ENCODE measurements around the gene AAMDC.
"Not testable (repeated sequence)": the region's sequence is repeated elsewhere in the genome, so short reads cannot be mapped to it uniquely, and the experiment has no call there.

Gene AAMDC

DNA sequence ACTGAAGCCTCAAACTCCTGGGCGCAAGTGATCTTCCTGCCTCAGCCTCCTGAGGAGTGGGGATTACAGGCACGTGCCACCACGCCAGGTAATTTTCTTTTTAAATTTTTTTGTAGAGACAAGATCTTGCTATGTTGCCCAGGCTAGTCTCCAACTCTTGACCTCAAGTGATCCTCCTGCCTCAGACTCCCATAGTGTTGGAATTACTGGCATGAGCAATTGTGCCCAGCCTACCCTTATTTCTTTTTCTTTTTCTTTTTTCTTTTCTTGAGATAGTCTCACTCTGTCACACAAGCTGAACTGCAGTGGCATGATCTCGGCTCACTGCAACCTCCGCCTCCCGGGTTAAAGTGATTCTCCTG lies 63.9 kb downstream of the AAMDC start:
- no peak for DNase-seq (ENCODE audit: low spot score)

DNA sequence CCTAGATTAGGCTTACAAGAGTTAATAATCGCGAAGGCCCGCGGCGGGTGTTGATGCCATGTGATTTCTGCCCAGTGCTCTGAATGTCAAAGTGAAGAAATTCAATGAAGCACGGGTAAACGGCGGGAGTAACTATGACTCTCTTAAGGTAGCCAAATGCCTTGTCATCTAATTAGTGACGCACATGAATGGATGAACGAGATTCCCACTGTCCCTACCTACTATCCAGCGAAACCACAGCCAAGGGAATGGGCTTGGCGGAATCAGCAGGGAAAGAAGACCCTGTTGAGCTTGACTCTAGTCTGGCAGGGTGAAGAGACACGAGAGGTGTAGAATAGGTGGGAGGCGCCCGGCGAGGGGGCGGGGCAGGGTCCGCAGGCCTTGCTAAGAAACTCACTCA lies 65.5 kb downstream of the AAMDC start:
- DNase-seq (ENCODE audit: low spot score), result peak; percentile 34

DNA sequence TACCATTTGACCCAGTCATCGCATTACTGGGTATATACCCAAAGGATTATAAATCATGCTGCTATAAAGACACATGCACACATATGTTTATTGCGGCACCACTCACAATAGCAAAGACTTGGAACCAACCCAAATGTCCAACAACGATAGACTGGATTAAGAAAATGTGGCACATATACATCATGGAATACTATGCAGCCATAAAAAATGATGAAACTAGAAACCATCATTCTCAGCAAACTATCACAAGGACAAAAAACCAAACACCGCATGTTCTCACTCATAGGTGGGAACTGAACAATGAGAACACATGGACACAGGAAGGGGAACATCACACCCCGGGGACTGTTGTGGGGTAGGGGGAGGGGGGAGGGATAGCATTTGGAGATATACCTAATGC lies 68.1 kb downstream of the AAMDC start:
- not testable (repeated sequence) for DNase-seq (ENCODE audit: low spot score)

DNA sequence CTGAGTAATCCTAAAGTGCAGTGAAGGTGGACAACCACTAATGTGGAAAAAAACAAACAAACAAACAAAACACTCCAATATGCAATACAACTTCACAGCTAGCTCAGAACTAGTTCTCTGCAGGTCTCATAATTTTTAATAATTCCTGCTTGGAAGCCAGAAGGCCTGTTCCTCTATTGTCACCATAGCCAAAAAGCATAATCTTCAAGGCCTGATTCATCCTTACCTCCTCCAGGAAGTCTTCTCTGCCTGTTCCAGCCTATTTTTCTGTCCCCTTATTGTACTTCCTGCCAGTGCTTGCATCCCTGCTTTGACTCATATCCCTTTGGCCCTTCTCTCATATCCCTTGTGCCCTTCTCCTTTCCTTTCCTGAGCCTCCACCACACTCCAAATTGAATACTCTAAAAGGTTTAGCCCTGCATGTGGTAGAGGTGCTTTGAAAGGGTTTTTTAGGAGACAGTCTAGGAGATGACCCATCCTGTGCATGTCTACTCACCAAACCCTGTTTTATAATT lies 69.2 kb downstream of the AAMDC start:
- DNase-seq (ENCODE audit: low spot score), result not testable (repeated sequence)

DNA sequence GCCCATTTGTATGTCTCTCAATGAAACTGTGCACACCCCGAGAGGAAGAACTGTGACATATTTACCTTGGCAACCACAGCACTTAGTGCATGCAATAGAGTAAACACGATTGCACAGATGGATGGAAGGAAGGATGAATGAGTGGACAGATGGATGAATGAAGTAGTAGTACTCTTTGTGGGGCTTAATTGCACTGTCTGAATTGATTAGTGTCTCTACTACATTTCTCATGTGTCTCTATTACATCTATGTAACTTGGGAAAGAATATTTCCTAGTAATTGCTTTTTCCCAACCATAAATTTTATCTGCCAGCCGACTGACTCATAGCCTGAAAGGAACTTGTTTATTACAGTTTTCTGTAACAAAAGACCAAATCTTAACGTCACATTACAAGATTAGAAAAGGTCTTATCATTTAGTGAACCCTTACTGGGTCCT lies 69.7 kb downstream of the AAMDC start:
- not testable (repeated sequence) for DNase-seq (ENCODE audit: low spot score)

DNA sequence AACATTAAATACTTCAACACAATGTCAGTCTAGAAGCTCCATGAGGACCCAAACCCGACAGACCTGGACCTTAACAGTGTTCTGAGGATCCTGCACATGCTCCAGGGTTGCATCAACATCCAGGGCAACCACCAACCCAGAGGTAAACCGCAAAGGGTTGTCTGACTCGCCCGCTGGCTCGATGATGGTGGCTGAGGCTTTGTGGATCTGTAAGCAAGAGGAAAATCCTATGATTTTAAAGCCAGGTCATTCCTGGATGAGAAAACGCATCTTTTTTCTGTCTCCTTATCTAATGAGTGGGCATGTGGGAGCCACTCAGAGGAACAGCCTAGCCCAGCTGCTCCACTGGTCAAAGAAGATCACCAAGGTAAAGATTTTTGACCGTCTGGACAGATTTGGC lies 70.3 kb downstream of the AAMDC start:
- DNase-seq (ENCODE audit: low spot score), result not testable (repeated sequence)

DNA sequence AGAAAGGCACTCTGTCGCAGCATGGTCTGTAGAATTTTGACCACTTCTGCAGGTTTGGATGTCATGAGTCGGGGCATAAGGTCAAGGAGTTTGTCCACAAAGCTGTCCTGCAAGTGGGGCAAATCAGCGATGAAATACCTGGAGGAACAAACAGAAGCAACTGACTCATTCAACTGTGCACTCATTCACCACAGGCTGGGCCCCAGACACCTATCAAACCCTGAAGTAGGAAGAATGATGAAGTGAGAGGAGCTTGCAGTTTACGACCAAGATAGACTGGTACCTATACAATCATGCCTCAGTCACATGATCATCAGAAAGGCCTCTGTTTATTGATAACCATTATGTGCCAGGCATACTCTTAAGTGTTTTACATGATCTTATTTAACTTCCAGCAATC lies 70.8 kb downstream of the AAMDC start:
- not testable (repeated sequence) for DNase-seq (ENCODE audit: low spot score)

DNA sequence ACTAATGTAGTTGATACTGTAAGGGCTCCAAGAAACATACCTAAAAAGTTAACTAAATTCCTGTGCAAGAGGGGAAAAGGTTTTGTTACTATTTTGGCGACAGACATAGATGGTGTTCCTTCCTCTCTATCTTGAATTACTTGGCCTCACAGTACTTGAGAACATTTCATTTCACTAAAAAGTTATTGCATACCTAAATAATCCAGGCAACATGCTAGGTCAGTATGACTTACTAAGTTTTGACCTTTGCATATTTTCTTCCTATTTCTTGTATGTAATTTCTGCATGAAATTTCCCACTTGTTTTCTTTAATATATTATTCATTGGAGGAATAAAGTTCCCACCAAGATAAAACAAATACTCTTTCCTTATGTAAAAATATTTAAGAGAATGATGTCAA lies 74.0 kb downstream of the AAMDC start:
- not testable (repeated sequence) for DNase-seq (ENCODE audit: low spot score)

DNA sequence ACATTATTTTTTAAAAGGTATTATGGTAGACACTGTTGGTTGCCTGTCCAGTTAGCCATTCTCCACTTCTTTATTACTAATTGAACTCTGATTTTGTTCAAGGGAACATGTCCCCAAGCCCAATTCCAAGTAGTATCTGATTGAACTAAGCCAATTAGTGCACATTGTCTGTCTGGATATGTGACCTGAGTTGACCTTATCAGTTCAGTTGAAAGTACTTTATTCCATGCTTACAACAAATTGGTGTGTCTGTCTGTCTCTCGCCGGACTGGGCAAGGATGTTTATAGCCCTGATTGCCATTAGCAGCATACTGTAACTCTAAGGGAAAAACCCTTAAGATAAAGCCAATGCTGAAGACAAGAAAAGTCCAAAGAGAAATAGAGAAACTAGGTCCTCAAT lies 87.9 kb downstream of the AAMDC start:
- no peak for DNase-seq (ENCODE audit: low spot score)

DNA sequence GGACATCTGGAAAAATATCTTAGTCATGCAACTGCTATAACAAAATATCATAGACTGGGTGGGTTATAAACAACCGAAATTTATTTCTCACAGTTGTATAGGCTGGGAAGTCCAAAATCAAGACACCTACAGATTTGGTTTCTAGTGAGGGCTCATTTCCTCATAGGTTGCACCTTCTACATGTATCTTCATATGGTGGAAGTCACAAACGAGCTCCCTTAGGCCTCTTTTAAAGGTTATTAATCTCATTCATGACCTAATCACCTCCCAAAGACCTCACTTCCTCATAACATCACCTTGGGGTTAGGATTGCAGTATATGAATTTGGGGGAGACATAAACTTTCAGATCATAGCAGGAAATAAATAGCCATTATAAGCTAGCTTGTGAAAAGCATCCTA lies 88.3 kb downstream of the AAMDC start:
- DNase-seq (ENCODE audit: low spot score), result no peak

DNA sequence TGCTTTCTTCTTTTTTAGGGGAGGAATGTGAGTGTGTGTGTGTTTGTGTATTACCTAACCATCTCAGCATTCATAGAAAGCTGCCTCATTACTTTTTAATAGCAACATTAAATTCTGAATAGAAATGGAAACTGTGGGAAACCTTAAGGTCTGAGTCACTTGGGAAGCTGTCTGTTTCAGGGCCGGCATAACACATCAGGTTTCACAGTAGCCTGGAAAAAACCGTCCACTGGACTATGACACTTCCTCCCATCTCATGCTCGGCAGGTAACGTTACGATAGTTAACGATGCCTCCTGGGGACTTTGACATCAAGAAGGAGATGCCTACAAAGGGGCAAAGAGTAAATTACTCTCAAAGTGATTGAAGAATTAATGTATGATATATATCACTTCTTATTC lies 89.9 kb downstream of the AAMDC start:
- DNase-seq (ENCODE audit: low spot score), result not testable (repeated sequence)

DNA sequence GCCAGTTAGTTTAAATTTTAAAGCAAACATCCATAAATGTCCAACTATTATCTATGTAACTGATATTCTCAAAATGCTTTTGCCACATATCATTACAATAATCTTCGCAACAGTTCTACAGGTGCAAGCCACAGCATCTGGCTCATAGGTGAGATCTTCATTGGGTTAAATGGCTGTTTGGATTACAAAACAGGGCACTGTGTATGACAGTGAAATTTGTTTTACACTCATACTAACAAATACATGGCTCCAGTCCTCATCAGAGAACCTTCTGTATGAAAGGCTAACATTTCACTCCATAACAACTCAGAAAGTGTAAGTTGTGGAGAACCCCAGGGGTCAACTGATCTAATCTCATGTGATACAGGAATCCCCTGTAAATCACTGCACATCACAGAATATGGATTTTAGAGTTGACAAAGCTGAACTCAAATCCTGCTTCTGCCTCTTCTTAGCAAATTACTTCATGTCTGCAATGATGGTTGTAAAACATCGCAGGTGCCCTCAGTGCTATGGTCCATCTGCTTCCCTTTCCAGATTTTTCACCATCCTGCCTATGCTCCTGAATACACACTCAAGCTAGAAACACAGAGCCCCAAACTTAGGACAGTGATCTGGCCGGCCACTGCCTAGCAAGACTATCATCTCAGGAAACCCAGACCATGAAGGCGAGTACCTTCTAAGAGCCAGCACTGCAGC lies 92.8 kb downstream of the AAMDC start:
- DNase-seq (ENCODE audit: low spot score), result not testable (repeated sequence)

DNA sequence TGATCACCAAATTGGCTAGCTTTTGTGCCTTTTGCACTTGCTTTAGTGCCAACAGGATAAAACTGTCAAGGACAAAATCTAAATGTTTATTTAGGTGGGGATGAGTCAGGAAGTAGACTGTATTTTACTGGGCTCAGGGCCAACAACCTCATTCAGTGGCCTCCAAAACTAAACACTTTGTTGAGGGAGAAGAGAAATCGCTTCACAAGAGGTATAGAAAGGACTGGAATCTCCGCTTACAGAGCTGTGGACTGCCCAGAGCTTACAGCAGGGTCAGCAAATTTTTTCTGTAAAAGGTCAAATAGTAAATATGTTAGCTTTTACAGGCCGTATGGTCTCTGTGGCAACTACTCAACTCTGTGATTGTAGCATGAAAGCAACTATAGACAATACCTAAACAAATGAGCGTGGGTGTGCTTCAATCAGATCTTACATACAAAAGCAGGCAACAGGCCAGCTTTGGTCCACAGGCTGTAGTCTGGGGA lies 93.4 kb downstream of the AAMDC start:
- DNase-seq (ENCODE audit: low spot score), result not testable (repeated sequence)

DNA sequence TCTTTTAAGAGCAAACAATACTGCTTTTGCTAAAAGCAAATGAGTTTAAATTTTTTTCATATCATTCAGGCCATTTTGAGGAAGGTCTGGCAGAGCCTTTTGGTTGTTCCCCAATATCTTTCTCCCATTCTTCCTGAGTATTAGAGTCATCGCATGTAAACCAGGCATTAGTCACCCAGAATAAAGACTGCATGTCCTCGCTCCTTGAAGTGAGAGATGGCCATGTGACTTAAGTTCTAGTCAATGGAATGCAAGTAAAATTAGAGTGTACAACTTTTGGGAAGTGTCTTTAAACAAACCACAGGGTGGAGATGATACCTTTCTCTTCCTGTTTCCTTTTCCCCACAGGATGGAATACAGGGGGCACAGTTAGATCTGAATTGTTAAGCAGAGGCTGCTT lies 96.8 kb downstream of the AAMDC start:
- DNase-seq (ENCODE audit: low spot score), result not testable (repeated sequence)

All from iPS-NIHi11 (cell line).